NCI-H2107 (cell line): ENCODE results near the gene MAN1C1.
"Not testable (repeated sequence)": the region's sequence is repeated elsewhere in the genome, so short reads cannot be mapped to it uniquely, and the experiment has no call there.

Experiments used
- DNase-seq: peaks from one replicate; lab custom pipeline; 2025; lab: John Stamatoyannopoulos, UW

Gene MAN1C1

GRCh38 chr1:25698252-25698651 lies 81.7 kb downstream of the MAN1C1 start:
- DNase-seq: no peak

- DNase-seq: not testable (repeated sequence)
Measured at GRCh38 chr1:25699059-25699458, 82.5 kb downstream of the MAN1C1 start.

GRCh38 chr1:25699500-25700143 lies 83.0 kb downstream of the MAN1C1 start:
- DNase-seq: no peak

- no peak for DNase-seq
Measured at GRCh38 chr1:25700144-25700523, 83.5 kb downstream of the MAN1C1 start.

- DNase-seq: no peak
Measured at GRCh38 chr1:25700626-25701025, 84.0 kb downstream of the MAN1C1 start.

GRCh38 chr1:25701030-25701785 lies 84.6 kb downstream of the MAN1C1 start:
- DNase-seq: no peak

GRCh38 chr1:25702101-25702775 lies 85.6 kb downstream of the MAN1C1 start:
- no peak for DNase-seq

GRCh38 chr1:25703041-25703440 lies 86.5 kb downstream of the MAN1C1 start:
- DNase-seq: no peak

- no peak for DNase-seq
Measured at GRCh38 chr1:25703671-25704266, 87.2 kb downstream of the MAN1C1 start.

GRCh38 chr1:25704267-25704691 lies 87.7 kb downstream of the MAN1C1 start:
- DNase-seq: no peak

- DNase-seq: no peak
Measured at GRCh38 chr1:25705699-25706098, 89.1 kb downstream of the MAN1C1 start.

GRCh38 chr1:25706146-25707089 lies 89.8 kb downstream of the MAN1C1 start:
- no peak for DNase-seq

GRCh38 chr1:25707280-25708016 lies 90.9 kb downstream of the MAN1C1 start:
- no peak for DNase-seq

GRCh38 chr1:25710583-25711347 lies 94.2 kb downstream of the MAN1C1 start:
- no peak for DNase-seq

GRCh38 chr1:25711555-25712298 lies 95.1 kb downstream of the MAN1C1 start:
- DNase-seq: no peak

GRCh38 chr1:25712299-25712970 lies 95.8 kb downstream of the MAN1C1 start:
- DNase-seq: no peak

GRCh38 chr1:25713961-25714360 lies 97.4 kb downstream of the MAN1C1 start:
- no peak for DNase-seq

GRCh38 chr1:25714372-25714931 lies 97.9 kb downstream of the MAN1C1 start:
- DNase-seq: no peak
